ENCODE results near the gene GXYLT2. TPM values are rescaled to one million over a fixed set of nuclear protein-coding genes. Genes with fewer than 3 reads are reported as not detected.
A peak's percentile ranks its signal among the peaks of the same experiment; 100 is the strongest.

The GXYLT2 gene
- polyA plus RNA-seq, 1 experiment = 42.5 TPM

DNA sequence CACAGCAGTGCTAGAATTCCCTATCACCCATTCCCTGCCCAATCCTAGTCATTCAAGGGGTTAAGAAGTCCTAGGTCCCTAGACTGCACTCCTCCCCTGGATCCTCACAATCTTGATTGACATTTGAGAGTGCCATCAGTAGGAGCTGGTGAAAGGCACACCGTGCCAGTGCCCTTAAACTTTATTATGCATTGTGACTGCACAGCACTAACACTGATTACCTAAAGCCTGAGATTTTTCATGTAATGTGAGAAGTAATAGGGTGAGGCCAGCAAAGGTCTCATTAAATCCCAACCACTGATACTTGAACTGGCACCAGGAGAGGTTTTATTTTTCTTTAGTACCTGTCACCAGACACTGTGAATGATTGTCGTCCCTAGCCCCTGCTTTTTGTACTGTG, 16.3 kb downstream of the GXYLT2 start:
- no peak for DNase-seq (ENCODE audit: low read depth, low spot score)
- Histone ChIP-seq H3K9me3 (ENCODE audit: control insufficient read depth, insufficient read depth, low read length) (no peaks in the 10 kb centered on the region), H3K27me3 (ENCODE audit: control insufficient read depth, insufficient read depth, low read length) (no peaks in the 10 kb centered on the region), H3K4me3 (ENCODE audit: low read depth, low read length) (no peak overlapping the region), H3K27ac (ENCODE audit: low read depth, low read length) (no peak overlapping the region)
- ChIA-PET CTCF (interaction anchor here (0.6 kb wide), 1 partner anchor 35 kb away, joined by 8 read pairs; no protein-coding TSS in a partner anchor), POLR2A (interaction anchor here (0.6 kb wide), 1 partner anchor 596 kb away, joined by 6 read pairs; no protein-coding TSS in a partner anchor)
- TF ChIP-seq, protein P1, sequence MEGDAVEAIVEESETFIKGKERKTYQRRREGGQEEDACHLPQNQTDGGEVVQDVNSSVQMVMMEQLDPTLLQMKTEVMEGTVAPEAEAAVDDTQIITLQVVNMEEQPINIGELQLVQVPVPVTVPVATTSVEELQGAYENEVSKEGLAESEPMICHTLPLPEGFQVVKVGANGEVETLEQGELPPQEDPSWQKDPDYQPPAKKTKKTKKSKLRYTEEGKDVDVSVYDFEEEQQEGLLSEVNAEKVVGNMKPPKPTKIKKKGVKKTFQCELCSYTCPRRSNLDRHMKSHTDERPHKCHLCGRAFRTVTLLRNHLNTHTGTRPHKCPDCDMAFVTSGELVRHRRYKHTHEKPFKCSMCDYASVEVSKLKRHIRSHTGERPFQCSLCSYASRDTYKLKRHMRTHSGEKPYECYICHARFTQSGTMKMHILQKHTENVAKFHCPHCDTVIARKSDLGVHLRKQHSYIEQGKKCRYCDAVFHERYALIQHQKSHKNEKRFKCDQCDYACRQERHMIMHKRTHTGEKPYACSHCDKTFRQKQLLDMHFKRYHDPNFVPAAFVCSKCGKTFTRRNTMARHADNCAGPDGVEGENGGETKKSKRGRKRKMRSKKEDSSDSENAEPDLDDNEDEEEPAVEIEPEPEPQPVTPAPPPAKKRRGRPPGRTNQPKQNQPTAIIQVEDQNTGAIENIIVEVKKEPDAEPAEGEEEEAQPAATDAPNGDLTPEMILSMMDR (IDR thresholded peaks at IDR 0.05; ENCODE audit: low read depth, low read length) = no peak

DNA sequence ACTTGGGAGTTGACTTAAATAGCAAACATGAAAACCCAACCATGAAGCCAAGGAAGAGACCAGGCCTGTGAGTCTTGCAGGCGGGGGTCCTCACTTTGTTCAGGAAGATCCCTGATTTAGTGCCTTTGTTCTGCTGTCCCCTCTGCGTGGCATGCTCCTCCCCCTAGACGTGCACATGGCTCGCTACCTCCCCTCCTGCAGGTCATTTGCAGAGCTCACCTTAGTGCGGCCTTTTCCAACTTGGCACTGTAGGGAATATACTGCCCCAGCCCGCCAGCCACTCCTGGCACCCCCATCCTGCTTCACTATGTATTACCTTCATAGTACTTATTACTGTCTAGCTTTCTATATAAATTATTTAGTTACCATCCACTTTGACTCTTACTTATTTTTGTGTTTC, 18.3 kb downstream of the GXYLT2 start:
- POLR2A ChIA-PET = interaction anchor here (1.0 kb wide), 1 partner anchor 15 kb away, joined by 3 read pairs; no protein-coding TSS in a partner anchor
- H3K27me3 ChIP-seq (ENCODE audit: control insufficient read depth, insufficient read depth, low read length) = no peaks in the 10 kb centered on the region
- CTCF ChIA-PET = interaction anchor here (0.5 to 2.1 kb wide), 4 partner anchors 25 to 150 kb away, joined by 3 to 8 read pairs (median 4); no protein-coding TSS in a partner anchor
- H3K27ac ChIP-seq (ENCODE audit: low read depth, low read length) = no peak overlapping the region
- H3K9me3 ChIP-seq (ENCODE audit: control insufficient read depth, insufficient read depth, low read length) = no peaks in the 10 kb centered on the region
- no peak overlapping the region for H3K4me3 ChIP-seq (ENCODE audit: low read depth, low read length)
- TF ChIP-seq, protein P1 (IDR thresholded peaks at IDR 0.05; ENCODE audit: low read depth, low read length) = no peak
- DNase-seq (ENCODE audit: low read depth, low spot score) = no peak

DNA sequence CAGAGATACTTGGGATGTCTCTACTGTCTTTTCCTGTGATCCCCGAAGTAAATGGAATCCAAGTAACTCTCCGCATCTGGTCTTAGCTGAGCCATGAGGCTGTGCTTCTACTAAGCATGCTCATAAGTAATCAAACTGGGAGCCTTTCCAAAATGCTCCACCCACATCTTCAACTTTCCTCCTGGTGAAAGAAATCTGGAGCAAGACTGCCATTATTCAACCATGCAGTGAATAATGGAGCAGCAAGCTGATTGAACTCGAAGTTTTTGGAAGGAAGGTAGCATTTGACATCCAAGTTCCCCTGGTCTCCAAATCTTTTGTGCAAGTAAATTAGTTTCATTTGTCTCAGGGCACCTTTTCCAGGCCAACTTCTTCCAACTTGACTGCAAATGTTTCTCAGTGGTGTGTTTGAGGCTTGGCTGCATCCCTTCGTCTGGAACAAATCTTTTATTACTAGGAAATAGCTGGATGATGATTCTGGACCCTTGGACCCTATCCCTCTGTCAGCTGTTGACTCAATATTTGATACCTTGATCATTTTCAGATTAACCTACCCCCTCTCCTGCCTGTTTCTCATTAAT, 19.4 kb downstream of the GXYLT2 start:
- TF ChIP-seq, protein P1 (IDR thresholded peaks at IDR 0.05; ENCODE audit: low read depth, low read length) = no peak
- ChIA-PET CTCF (interaction anchor here (1.2 to 2.1 kb wide), 2 partner anchors 31 to 149 kb away, joined by 3 to 8 read pairs; no protein-coding TSS in a partner anchor), POLR2A (interaction anchor here (1.4 to 1.5 kb wide), 2 partner anchors 16 to 31 kb away, joined by 4 to 8 read pairs; no protein-coding TSS in a partner anchor)
- Histone ChIP-seq H3K27me3 (ENCODE audit: control insufficient read depth, insufficient read depth, low read length) (no peaks in the 10 kb centered on the region), H3K27ac (ENCODE audit: low read depth, low read length) (peak overlapping the region; percentile 81), H3K9me3 (ENCODE audit: control insufficient read depth, insufficient read depth, low read length) (no peaks in the 10 kb centered on the region), H3K4me3 (ENCODE audit: low read depth, low read length) (no peak overlapping the region)
- no peak for DNase-seq (ENCODE audit: low read depth, low spot score)

DNA sequence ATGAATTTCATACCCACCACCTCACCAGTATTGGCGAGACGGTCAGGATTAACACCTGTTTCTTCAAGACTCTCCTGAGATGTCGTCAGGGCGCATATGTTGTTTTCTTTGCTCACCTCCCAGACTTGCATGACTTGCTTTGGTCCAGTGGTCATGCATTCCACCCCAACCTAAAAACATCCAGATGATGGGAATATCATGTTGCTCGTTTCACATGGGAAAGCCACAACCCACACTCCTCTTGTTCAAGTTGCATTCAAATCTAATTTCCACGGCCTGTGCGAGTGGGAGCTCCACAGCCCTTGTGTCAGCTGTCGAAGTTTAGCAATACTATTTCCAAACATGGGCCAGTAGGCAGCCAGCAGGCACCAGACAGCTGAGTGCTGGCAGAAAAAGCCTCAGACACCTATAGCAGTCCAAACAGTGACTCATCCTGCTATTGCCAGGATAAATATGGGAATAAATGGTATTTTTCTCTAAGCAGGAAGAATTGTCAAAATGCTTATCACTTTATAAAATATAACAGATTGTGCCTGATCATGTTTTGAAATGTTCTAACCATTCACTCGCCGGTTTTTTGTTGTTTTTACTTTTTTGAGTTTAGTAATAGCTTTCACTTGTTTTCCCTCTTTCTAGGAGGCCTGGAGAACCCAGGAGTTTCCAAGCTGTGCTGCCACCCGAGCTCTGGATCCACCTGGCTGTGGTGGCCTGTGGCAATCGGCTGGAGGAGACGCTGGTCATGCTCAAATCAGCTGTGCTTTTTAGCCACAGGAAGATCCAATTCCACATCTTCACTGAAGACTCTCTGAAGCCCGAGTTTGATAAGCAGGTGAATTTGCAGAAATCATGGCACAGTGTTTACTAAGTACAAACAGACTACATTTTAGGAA, 20.1 kb downstream of the GXYLT2 start:
- no peaks in the 10 kb centered on the region for H3K9me3 ChIP-seq (ENCODE audit: control insufficient read depth, insufficient read depth, low read length)
- H3K4me3 ChIP-seq (ENCODE audit: low read depth, low read length) = no peak overlapping the region
- DNase-seq (ENCODE audit: low read depth, low spot score) = peak; percentile 80
- H3K27me3 ChIP-seq (ENCODE audit: control insufficient read depth, insufficient read depth, low read length) = no peaks in the 10 kb centered on the region
- ChIA-PET POLR2A (interaction anchor here (0.6 to 1.5 kb wide), 3 partner anchors 11 to 31 kb away, joined by 3 to 8 read pairs (median 4); no protein-coding TSS in a partner anchor), CTCF (interaction anchor here (1.2 to 2.1 kb wide), 3 partner anchors 30 to 149 kb away, joined by 3 to 8 read pairs (median 6); no protein-coding TSS in a partner anchor)
- TF ChIP-seq, protein P1 (IDR thresholded peaks at IDR 0.05; ENCODE audit: low read depth, low read length) = no peak
- peak overlapping the region; percentile 81 for H3K27ac ChIP-seq (ENCODE audit: low read depth, low read length)

Data from AG04450 (cell line).